ENCODE data around the gene ASS1.

The ASS1 gene

GRCh38 chr9:130477564-130477963 is 32.8 kb downstream of the ASS1 start:
- no peak for DNase-seq

GRCh38 chr9:130478152-130478551 is 33.4 kb downstream of the ASS1 start:
- no peak for DNase-seq

- no peak for DNase-seq
Observed at GRCh38 chr9:130478736-130479575, 34.2 kb downstream of the ASS1 start.

- DNase-seq: no peak
Observed at GRCh38 chr9:130479587-130479986, 34.8 kb downstream of the ASS1 start.

- no peak for DNase-seq
Observed at GRCh38 chr9:130480673-130481072, 35.9 kb downstream of the ASS1 start.

GRCh38 chr9:130482463-130482862 is 37.7 kb downstream of the ASS1 start:
- DNase-seq: no peak

GRCh38 chr9:130483371-130483971 is 38.7 kb downstream of the ASS1 start:
- no peak for DNase-seq

- no peak for DNase-seq
Observed at GRCh38 chr9:130484362-130485072, 39.8 kb downstream of the ASS1 start.

DNA sequence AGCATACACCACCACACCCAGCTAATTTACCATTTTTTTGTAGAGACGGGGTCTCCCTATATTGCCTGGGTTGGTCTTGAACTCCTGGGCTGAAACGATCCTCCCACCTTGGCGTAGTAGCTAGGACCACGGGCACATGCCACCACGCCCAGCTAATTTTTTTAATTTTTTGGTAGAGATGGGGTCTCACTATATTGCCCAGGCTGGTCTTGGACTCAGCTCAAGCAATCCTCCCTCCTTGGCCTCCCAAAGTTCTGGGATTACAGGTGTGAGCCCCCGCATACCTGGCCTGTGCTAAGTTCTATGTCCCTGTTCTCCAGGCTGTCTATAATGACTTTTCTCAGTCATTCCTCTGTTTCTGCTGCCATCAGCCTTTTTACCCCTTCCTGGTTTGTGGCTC is 41.3 kb downstream of the ASS1 start:
- DNase-seq: no peak

DNA sequence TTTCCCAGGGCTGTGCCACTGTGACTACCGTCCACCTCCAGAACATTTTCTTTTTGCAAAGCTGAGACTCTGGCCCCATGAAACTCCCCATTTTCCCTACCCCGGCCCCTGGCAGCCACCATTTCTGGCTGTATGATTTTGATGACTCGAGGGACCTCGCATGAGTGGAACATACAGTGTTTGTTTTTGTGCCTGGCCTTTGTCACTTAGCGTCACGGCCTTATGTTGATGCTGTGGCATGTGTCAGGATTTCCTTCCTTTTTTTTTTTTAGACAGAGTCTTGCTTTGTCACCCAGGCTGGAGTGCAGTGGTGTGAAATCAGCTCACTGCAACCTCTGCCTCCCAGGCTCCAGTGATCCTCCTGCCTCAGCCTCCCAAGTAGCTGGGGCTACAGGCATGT is 42.7 kb downstream of the ASS1 start:
- DNase-seq: no peak

DNA sequence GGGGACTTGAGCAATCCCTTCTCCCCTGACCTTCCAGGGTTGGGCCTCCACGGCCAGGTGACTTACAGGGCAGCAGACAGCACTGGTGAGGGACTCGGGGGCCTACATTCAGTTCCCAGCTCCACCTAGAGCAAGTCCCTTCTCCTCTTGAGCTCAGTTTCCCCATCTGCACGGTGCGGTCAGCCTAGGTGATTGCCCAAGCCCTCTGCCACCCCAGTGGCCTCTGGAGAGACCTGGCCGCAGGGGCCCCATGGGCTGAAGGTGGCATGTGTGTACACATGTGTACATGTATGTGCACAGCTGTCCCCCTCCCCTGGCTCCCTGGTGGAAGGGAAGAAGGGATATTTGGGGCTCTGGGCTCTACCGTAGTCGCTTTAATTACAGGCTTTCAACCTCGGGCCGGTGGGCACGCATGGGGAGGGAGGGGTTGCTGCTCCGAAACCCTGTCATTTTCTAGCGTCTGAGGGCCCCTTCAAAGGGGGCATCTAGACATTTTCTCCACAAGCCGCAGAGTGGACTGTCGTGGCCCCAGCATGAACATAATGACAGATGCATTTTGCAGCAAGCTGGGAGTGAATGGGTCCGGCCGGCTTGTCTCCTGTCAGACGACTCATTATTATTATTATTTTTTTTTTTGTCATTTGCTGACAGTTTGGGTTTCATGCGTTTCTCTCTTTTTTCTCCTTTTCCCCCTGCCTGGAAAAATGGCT is 44.0 kb downstream of the ASS1 start:
- DNase-seq: no peak

DNA sequence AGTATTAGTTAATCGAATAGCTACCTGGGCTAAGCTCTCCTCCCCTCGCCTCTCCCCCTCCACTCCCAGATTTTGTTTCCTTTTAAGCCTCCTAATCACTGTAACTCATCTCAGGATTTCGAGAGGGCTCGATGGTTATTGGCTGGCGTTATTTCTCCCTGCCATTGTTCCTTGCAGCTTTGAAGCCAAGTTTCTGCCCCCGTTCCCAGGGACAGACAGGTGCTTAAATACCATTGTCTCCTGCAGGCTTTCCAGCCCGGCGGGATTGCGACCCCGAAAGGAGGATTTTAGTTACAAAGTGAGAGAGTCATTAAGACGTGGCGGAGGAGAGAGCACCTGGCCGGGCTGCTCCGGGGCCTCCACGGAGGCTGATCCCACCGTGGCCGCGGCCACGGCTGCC is 46.2 kb downstream of the ASS1 start:
- no peak for DNase-seq

DNA sequence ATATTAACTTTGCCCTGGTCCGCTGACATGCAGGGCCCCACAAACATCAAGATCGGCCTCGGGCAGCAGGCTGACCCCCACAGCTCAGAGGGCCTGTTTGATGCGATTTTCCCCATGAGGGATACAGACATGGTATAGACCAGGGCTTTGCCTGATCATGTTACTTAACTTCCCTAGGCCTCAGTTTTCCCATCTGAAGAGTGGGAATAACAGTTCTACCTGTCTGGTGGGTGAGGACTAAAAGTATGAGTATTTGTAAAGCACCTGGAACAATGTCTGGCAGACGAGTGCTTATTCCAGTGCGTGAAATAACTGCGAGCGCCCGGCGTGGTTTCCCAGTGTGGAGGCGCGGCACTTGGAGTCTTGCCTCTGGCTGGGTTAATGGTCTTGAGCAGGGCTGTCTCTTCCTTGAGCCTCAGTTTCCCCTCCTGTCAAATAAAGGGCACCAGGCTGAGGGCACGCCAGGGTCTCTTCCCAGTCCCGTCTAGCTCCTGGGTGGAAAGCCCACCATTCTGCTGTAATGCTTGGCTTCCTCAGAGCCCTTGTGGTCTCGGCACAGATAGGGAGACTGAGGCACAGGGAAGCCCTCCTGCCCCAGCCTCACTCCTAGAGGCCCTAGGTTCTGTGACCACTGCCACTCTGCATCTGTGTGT is 47.2 kb downstream of the ASS1 start:
- DNase-seq: no peak

DNA sequence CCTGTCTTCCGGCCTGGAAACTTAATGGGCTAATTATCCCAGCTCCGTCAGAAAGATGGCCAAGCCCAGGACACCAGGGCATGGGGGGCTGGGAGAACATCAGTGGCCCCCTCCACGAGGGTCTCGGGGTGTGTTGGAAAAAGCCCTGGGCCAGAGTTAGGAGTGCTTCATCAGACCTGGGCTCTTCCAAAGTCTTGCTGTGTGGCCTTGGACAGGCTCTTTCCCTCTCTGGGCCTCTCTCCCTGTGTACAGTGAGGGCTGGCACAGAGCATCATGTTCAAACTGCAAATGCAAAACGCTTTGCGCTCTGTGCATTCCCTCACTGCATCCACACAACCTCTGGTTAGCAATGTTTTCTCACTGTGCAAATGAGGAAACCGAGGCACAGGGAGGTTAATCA is 48.3 kb downstream of the ASS1 start:
- no peak for DNase-seq

GRCh38 chr9:130493476-130493875 is 48.7 kb downstream of the ASS1 start:
- no peak for DNase-seq

DNA sequence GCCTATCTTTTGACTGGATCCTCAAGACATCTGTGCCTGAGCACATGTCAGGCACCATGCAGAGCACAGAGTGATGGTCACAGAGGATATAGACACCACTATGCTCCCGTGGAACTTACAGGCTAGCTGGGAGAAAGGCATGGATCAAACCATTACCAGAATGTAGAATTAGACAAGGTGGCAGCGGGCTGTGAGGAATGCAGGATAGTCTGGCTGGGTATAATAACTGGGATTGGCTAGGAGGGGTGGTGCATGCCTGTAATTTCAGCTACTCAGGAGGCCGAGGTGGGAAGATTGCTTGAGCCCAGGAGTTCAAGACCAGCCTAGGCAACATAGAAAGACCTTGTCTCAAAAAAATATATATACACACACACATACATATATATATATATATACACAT is 50.3 kb downstream of the ASS1 start:
- DNase-seq: no peak

- DNase-seq: no peak
Observed at GRCh38 chr9:130497139-130497538, 52.4 kb downstream of the ASS1 start.

DNA sequence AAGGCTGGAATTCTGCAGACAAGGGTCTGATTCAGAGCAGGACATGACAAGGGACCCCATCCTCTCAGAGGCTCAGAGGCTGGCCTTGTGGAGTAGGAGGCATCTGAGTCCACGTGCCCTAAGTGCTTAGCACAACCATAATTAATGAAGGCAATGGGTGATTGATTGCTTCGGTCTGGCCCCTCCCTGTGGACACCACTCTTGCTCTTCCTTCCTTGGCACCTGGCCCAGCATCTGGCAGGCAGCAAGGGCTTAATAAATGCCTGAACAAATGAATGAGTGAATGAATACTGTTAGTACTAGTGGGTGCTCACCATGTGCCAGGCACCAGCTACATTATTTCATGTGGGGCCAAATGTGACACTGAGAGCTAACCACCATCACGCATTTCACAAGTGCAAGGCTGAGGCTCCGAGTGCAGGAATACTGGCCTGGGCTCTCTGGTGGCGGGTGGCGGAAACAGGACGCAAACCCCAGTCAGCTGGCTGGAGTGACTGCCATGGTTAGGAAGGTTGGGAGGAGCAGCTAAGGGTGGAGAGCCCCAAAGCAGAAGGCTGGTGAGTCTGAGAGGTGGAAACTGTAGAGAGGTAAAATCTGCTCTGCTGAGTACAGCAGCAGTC is 53.6 kb downstream of the ASS1 start:
- DNase-seq: no peak

GRCh38 chr9:130498918-130499698 is 54.3 kb downstream of the ASS1 start:
- DNase-seq: no peak

DNA sequence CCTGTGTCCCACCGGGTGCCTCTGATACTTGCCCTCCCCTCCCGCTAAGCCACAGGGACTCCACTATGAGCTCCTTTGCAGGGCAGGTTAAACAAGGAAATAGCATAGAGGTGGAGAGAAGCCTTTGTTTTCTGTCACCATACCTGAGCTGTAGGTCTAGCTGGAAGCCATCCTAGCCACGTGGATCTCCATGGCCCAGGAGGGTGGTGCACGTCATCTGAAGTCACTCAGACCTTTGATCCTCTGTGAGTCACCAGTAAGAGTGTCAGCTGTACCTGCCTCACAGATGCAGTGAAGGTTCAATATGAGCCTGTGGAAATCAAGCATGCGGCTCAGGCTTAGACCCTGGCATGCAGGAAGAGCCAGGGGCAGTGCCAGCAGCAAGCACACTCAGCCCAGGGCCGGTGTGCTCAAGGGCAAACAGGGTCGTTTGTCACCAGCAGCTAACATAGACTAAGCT is 55.1 kb downstream of the ASS1 start:
- DNase-seq: no peak
